Uterus (tissue), 2 donors: ENCODE measurements around the gene GABRA5.

Experiments used
- POLR2A ChIP-seq, 2 donors: fragments of 450-650 bp; IDR thresholded peaks; one replicate each; pipeline ENCODE4 v1.6.1; 2016; ENCODE audit warnings: antibody characterized with exemption in 2 of 2, mild to moderate bottlenecking in 1 of 2, moderate library complexity in 1 of 2
- TF ChIP-seq, protein P1 (sequence below), 4 experiments: fragments of 200-600 bp in 2 of 4; fragments of 450-650 bp in 2 of 4; sonication (generic) in 2 of 4; IDR thresholded peaks; one replicate each; pipeline ENCODE4 v1.5.1; 2016 to 2019; ENCODE audit warnings: antibody characterized with exemption in 4 of 4, mild to moderate bottlenecking in 2 of 4, moderate library complexity in 1 of 4

DNA sequence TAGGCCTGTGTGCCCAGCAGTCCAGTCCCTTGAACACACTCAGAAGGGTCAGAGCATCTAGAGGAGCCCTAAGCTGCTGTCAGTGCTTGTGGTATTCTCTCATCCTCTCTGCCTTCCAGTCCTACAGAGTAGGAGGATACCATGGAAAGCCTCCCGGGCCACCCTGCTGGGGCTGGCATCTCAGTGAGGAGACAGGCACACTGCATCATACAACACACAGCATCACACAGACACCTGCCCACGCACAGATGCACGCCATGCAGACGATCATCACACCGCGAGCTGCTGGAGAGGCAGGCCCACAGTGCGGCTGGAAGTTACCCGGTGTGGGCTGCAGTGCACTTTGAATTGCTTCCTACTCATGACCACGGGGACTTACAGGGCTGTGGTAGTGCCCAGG, 15.2 kb downstream of the GABRA5 start:
- TF ChIP-seq, protein P1, sequence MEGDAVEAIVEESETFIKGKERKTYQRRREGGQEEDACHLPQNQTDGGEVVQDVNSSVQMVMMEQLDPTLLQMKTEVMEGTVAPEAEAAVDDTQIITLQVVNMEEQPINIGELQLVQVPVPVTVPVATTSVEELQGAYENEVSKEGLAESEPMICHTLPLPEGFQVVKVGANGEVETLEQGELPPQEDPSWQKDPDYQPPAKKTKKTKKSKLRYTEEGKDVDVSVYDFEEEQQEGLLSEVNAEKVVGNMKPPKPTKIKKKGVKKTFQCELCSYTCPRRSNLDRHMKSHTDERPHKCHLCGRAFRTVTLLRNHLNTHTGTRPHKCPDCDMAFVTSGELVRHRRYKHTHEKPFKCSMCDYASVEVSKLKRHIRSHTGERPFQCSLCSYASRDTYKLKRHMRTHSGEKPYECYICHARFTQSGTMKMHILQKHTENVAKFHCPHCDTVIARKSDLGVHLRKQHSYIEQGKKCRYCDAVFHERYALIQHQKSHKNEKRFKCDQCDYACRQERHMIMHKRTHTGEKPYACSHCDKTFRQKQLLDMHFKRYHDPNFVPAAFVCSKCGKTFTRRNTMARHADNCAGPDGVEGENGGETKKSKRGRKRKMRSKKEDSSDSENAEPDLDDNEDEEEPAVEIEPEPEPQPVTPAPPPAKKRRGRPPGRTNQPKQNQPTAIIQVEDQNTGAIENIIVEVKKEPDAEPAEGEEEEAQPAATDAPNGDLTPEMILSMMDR (IDR thresholded peaks at IDR 0.05) = no peak
- no peak for TF ChIP-seq POLR2A (IDR thresholded peaks at IDR 0.05)
